ENCODE results near the gene TRIM37. TPM values are rescaled to one million over a fixed set of nuclear protein-coding genes. Genes with fewer than 3 reads are reported as not detected.

The TRIM37 gene
- total and polyA plus RNA-seq, 4 donors: 9.1 to 39.0 (median 16.8) TPM

DNA sequence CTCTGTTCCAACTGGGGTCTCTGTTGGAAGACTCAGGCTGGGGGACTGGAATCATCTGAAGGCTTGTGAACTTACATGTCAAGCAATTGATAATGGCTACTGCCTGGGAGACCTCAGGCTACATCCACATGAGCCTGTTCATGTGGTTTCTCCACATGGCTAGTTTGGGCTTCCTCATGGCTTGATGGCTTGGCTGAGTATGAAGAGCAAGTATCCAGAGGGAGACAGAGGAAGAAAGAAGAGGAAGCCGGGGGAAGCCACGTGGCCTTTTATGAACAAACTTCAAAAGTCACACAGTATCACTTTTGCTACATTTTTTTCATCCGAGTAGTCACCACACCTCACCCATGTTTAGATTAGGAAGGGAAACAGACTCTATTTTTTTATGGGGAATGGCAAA is 158.9 kb downstream of the TRIM37 start:
- H3K36me3 ChIP-seq (ENCODE audit: control insufficient read depth in 4 of 4, insufficient read depth in 4 of 4, low read length in 4 of 4): no peaks in the 10 kb centered on the region
- H3K4me3 ChIP-seq: no peak overlapping the region
- H3K9ac ChIP-seq (ENCODE audit: insufficient read depth in 1 of 2, low read length in 2 of 2): no peak overlapping the region
- ATAC-seq (ENCODE audit: insufficient read depth, low FRiP score) (no peak), DNase-seq (no peak)
- H3K9me3 ChIP-seq (ENCODE audit: control insufficient read depth in 4 of 4, insufficient read depth in 3 of 4, low read length in 3 of 4): peaks cover 2 to 11% (median 9%) of the 10 kb centered on the region in 4 donors
- WGBS, 2 donors: 61 to 72% methylated on average over 3 of the region's 3 CpGs
- H3K4me1 ChIP-seq (ENCODE audit: control insufficient read depth in 5 of 5, insufficient read depth in 5 of 5, low read length in 5 of 5): no peaks in the 10 kb centered on the region
- no peaks in the 10 kb centered on the region for H3K27me3 ChIP-seq (ENCODE audit: control insufficient read depth in 3 of 3, insufficient read depth in 3 of 3, low read length in 2 of 3)
- no peak overlapping the region for H3K27ac ChIP-seq (ENCODE audit: low read depth in 1 of 2, low read length in 1 of 2)
- TF ChIP-seq, protein P1, sequence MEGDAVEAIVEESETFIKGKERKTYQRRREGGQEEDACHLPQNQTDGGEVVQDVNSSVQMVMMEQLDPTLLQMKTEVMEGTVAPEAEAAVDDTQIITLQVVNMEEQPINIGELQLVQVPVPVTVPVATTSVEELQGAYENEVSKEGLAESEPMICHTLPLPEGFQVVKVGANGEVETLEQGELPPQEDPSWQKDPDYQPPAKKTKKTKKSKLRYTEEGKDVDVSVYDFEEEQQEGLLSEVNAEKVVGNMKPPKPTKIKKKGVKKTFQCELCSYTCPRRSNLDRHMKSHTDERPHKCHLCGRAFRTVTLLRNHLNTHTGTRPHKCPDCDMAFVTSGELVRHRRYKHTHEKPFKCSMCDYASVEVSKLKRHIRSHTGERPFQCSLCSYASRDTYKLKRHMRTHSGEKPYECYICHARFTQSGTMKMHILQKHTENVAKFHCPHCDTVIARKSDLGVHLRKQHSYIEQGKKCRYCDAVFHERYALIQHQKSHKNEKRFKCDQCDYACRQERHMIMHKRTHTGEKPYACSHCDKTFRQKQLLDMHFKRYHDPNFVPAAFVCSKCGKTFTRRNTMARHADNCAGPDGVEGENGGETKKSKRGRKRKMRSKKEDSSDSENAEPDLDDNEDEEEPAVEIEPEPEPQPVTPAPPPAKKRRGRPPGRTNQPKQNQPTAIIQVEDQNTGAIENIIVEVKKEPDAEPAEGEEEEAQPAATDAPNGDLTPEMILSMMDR (IDR thresholded peaks at IDR 0.05; ENCODE audit: control extremely low read depth, extremely low read depth): no peak

DNA sequence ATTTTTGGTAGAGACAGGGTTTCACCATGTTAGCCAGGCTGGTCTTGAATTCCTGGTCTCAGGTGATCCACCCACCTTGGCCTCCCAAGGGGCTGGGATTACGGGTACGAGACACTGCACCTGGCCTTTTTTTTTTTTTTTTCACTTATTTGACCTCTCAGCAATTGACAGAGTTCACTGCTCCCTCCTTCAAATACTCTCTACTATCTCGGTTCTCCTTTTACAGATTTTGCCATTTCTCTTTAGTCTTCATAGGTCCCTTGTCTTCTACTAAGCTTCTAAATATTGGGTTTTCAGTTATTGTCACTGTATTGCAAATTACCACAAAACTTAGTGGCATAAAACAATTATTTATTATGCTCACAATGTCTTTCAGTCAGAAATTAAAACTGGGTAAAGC is 159.3 kb downstream of the TRIM37 start:
- ATAC-seq (ENCODE audit: insufficient read depth, low FRiP score): no peak
- 92 to 93% methylated on average over 3 of the region's 3 CpGs for whole genome bisulfite sequencing, 2 donors
- TF ChIP-seq, protein P1 (IDR thresholded peaks at IDR 0.05; ENCODE audit: control extremely low read depth, extremely low read depth): no peak
- H3K36me3 ChIP-seq (ENCODE audit: control insufficient read depth in 4 of 4, insufficient read depth in 4 of 4, low read length in 4 of 4): no peaks in the 10 kb centered on the region
- no peaks in the 10 kb centered on the region for H3K4me1 ChIP-seq (ENCODE audit: control insufficient read depth in 5 of 5, insufficient read depth in 5 of 5, low read length in 5 of 5)
- peaks cover 2 to 11% (median 9%) of the 10 kb centered on the region in 4 donors for H3K9me3 ChIP-seq (ENCODE audit: control insufficient read depth in 4 of 4, insufficient read depth in 3 of 4, low read length in 3 of 4)
- no peak overlapping the region for H3K4me3 ChIP-seq
- H3K27ac ChIP-seq (ENCODE audit: low read depth in 1 of 2, low read length in 1 of 2): no peak overlapping the region
- H3K9ac ChIP-seq (ENCODE audit: insufficient read depth in 1 of 2, low read length in 2 of 2): no peak overlapping the region
- DNase-seq: no peak
- H3K27me3 ChIP-seq (ENCODE audit: control insufficient read depth in 3 of 3, insufficient read depth in 3 of 3, low read length in 2 of 3): no peaks in the 10 kb centered on the region

DNA sequence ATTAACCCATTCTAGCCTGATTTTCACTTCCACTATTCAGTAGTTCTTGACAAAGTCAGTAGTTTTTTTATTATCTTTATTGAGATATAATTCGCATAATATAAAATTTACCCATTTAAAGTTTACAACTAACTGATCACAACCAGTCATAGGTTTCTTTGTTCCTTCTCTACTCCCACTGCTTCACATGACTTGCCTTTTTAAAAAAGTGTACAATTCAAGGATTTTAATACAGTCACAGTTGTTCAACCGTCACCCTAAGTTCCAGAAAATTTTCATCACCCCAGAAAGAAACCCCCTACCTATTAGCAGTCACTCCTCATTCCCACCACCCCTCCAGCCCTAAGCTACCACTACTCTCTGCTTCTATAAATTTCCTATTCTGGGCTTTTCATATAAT is 162.5 kb downstream of the TRIM37 start:
- DNase-seq: no peak
- Histone ChIP-seq H3K4me3 (no peak overlapping the region), H3K27me3 (ENCODE audit: control insufficient read depth in 3 of 3, insufficient read depth in 3 of 3, low read length in 2 of 3) (no peaks in the 10 kb centered on the region), H3K36me3 (ENCODE audit: control insufficient read depth in 4 of 4, insufficient read depth in 4 of 4, low read length in 4 of 4) (no peaks in the 10 kb centered on the region), H3K4me1 (ENCODE audit: control insufficient read depth in 5 of 5, insufficient read depth in 5 of 5, low read length in 5 of 5) (no peaks in the 10 kb centered on the region), H3K9ac (ENCODE audit: insufficient read depth in 1 of 2, low read length in 2 of 2) (no peak overlapping the region), H3K27ac (ENCODE audit: low read depth in 1 of 2, low read length in 1 of 2) (no peak overlapping the region), H3K9me3 (ENCODE audit: control insufficient read depth in 4 of 4, insufficient read depth in 3 of 4, low read length in 3 of 4) (peaks cover 0 to 2% (median under 1%) of the 10 kb centered on the region in 4 donors)
- WGBS, 2 donors: 83 to 95% methylated on average over 2 of the region's 2 CpGs
- ATAC-seq (ENCODE audit: insufficient read depth, low FRiP score): no peak
- TF ChIP-seq, protein P1 (IDR thresholded peaks at IDR 0.05; ENCODE audit: control extremely low read depth, extremely low read depth): no peak

DNA sequence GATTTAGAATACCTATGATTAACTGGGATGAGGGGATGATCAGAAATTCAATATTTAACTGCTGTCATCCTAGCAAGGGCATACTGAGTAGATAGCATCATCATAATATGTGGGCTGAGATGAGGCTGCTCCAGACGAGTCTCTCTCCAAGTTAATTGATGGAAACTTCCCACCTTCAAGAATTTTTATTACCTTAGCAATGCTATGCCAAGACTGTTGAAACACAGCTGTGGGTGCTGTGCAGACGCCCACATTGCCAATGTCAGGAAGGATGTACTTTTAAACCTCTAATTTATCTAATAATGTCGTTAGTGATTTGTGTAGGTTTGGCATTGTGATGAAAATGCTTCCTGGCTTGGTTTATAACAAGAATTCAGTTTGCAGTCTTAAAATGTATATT is 170.4 kb downstream of the TRIM37 start:
- Histone ChIP-seq H3K9me3 (ENCODE audit: control insufficient read depth in 4 of 4, insufficient read depth in 3 of 4, low read length in 3 of 4) (no peaks in the 10 kb centered on the region), H3K36me3 (ENCODE audit: control insufficient read depth in 4 of 4, insufficient read depth in 4 of 4, low read length in 4 of 4) (no peaks in the 10 kb centered on the region), H3K9ac (ENCODE audit: insufficient read depth in 1 of 2, low read length in 2 of 2) (no peak overlapping the region), H3K27ac (ENCODE audit: low read depth in 1 of 2, low read length in 1 of 2) (no peak overlapping the region), H3K4me1 (ENCODE audit: control insufficient read depth in 5 of 5, insufficient read depth in 5 of 5, low read length in 5 of 5) (no peaks in the 10 kb centered on the region), H3K4me3 (no peak overlapping the region), H3K27me3 (ENCODE audit: control insufficient read depth in 3 of 3, insufficient read depth in 3 of 3, low read length in 2 of 3) (no peaks in the 10 kb centered on the region)
- DNase-seq (no peak), ATAC-seq (ENCODE audit: insufficient read depth, low FRiP score) (no peak)
- WGBS, 2 donors: 37 to 44% methylated on average over 3 of the region's 3 CpGs
- TF ChIP-seq, protein P1 (IDR thresholded peaks at IDR 0.05; ENCODE audit: control extremely low read depth, extremely low read depth): no peak

All from lung (tissue), 12 donors.